NCI-H1694 (cell line): Measurements from ENCODE around the gene PGLYRP3.

Experiments
- DNase-seq: peaks from one replicate; lab custom pipeline; 2025; lab: John Stamatoyannopoulos, UW

Gene PGLYRP3

DNA sequence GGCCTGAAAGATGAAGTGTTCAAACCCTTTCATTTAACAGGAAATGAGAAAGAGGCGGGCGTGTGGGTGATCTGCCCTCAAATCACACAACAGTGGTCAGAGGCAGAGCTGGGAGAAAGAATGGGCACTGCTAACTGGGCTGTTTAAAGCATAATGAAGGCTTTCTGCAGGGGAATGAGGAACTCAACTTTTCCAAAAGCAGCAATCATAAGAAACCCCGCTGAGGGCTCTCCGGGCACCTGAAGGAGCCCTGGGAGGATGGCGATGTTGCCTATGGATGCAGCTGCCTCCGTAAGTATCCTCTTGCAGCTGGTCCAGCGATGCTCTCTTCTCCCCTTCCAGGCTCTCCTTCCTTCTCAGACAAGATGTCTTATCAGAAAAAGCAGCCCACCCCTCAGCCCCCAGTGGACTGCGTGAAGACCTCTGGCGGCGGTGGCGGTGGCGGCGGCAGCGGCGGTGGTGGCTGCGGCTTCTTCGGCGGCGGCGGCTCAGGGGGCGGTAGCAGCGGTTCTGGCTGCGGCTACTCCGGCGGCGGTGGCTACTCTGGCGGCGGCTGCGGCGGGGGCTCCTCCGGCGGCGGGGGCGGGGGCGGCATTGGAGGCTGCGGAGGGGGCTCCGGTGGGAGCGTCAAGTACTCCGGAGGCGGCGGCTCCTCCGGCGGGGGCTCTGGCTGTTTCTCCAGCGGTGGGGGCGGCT lies 52.0 kb downstream of the PGLYRP3 start:
- DNase-seq, result no peak

DNA sequence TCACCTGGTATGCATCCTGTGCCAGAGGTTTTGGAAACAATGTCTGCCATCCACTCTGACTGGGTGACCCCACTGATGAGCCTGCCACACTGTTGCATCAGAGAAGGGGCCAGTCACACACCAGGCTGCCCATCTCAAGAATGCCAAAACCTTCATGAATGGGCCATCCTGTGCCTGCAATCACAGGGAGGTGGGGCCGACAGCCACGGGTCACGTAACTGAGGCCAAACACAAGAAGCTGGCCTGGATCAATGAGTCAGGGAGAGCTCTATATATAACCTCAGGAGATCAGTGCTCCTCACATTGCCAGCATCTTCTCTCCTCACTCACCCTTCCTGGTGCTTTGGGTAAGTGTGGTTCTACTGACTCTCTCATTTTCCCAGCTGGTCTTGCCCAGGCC lies 53.4 kb downstream of the PGLYRP3 start, which contains the start of gene LORICRIN:
TSS of gene LORICRIN (plus strand) at position 301 of the 400 bp plus-strand sequence. CDS start 1,263 bp downstream, outside the sequence.
- no peak for DNase-seq

DNA sequence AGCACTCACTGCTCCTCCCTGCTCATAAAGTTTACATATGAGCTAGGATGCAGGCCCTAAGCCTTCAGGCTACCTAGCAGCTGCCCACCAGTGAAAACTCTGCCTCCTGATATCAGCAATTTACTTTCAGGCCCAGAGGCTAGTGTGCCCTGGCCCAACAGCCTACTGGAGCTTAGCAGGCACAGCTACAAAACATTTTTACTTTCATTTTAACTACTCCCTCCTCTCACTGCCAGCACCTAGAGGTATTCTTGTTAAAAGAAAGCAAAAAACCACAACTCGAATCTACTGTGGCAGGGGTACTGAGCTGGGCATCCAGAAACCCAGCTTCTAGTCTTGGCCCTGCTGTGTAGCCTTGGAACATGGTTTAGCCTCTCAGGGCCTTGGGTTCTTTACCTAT lies 59.1 kb downstream of the PGLYRP3 start:
- no peak for DNase-seq

DNA sequence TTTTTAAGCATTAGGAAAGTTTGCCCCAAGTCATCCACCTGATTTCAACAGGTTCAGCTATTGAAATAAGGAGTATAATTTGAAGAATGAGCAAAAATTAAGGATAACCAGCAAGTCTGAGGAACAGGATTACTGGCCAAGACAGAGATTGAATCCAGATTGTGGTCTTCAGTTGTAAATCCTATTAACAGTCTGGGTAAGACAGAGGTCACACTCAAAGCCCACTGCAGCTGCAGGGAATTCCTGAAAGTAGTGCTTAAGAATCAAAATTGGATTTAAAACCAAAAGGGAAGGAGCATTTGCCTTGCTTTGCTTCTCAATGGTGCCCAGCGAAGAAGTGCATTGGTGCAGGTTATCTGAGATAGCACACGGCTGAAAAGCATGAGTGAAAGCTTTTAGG lies 59.7 kb downstream of the PGLYRP3 start:
- DNase-seq, result no peak

DNA sequence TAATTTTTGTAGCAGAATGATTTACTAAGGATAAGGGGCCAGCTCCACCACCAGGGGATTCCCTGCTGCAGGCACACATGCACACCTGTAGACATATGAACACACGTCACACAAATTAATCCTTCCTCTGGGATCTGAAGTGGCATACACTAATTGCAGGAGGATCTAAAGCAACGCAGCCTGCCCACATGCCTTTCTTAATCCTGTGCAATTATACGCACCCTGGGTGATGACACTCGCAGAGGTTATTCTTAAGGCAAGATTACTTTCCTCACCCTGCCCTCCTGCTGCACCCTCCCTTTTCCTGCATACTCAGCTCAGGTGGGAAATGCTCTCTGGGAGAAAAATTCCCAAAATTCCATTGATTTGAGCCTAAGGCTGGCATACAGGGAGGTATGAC lies 60.8 kb downstream of the PGLYRP3 start:
- DNase-seq, result no peak

DNA sequence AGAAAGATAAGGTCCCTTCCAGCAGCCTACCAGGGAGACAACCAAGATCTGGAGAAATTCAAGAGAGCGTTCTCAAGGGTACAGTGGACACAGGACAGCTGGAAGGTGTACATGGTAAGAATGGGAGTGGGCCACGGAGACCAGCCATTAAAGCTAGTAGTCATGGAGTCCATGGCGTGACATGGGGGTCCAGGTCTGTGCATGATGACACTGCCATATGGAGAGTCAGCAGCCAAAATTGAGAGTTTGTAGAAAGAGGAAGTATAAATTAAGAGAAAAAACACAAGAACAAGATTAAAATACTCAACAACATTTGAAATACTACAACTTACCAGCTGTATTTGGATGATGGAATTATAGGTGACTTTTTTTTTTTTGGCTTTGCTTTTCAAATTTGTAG lies 61.2 kb downstream of the PGLYRP3 start:
- no peak for DNase-seq

DNA sequence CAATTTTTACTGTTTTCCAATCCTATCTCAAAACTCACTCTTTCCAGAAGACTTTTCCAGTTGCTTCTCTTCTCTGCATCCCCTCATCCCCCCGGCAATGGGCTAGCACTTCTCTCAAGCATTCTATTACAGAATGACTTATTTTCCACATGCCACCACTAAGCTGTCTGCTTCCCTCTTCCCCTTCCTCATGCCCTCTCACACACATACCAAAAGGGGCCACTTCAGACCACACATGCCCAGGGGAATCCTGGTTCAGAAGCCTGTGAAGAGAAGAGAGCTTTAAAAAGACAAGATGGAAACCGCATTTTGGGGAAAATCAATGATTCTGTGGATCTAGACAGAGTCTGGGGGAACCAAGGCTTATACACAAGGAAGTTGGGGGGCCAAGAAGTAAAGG lies 61.7 kb downstream of the PGLYRP3 start:
- DNase-seq, result no peak

DNA sequence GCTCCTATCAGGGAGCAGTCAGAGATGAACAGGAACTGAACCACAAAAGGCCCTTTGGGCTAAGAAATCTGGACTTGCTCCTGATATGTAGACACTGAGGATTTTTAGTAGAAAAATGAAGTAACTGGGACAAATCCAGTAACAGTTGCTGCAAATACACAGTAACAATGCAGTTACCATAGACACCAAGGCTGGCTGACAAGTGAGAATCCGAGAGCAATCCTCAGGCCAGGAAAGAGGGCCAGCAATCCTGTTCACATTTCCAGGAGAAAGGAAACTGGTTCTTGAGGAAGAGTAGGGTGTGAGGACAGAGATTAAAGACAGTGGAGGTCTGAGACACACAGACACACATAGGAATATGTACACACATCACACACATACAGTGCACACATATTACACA lies 62.6 kb downstream of the PGLYRP3 start:
- DNase-seq, result no peak

DNA sequence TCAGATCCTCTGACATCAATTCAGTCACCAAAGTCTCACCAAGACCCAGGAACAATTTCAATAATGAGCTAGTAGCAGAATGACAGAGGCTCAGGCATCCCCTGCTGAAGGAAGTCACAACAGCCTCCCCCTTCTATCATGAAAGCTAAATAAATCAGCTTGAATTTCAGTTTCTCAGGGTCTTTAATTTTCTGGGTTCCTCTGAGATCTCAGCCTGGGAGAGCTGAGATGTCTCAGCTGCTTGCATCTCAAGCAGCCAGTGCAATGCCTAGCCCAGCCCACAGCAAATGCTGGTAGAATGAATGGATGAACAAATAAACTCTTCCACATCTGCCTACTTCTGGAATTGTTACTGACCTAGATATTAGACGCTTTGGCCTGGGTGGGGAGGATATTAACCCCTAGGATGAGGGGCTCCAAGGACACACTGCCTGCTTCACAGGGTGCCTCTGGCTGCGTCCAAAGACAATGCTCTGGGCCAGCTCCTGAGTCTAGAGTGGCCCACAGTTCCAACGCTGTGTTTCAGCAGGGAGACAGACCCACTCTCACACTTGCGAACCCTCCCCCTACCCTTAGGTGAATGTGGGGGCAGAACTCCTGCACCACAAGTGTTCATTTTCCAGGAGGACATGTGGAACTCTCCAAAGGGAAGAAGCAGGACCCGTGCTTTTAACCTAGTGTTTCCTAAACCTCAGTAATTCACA lies 64.4 kb downstream of the PGLYRP3 start:
- no peak for DNase-seq
